A673 (cell line): ENCODE data around the gene TAC3.

Experiments
- EZH2 ChIP-seq: fragments of 200-600 bp; sonication (generic); IDR thresholded peaks from 2 replicates; pipeline ENCODE4 v1.6.1; 2017; ENCODE audit warnings: borderline replicate concordance, low read depth, mild to moderate bottlenecking, mixed read lengths, antibody characterized with exemption, low read length; ENCODE audit not compliant: poor library complexity, severe bottlenecking
- TF ChIP-seq, protein P1 (sequence below): fragments of 300-800, 200-600 bp; sonication (generic); conservative IDR thresholded peaks from 2 replicates; pipeline ENCODE4 v1.5.1; 2017; ENCODE audit warnings: low read depth, mild to moderate bottlenecking, antibody characterized with exemption, low read length, moderate library complexity, mixed read lengths

DNA sequence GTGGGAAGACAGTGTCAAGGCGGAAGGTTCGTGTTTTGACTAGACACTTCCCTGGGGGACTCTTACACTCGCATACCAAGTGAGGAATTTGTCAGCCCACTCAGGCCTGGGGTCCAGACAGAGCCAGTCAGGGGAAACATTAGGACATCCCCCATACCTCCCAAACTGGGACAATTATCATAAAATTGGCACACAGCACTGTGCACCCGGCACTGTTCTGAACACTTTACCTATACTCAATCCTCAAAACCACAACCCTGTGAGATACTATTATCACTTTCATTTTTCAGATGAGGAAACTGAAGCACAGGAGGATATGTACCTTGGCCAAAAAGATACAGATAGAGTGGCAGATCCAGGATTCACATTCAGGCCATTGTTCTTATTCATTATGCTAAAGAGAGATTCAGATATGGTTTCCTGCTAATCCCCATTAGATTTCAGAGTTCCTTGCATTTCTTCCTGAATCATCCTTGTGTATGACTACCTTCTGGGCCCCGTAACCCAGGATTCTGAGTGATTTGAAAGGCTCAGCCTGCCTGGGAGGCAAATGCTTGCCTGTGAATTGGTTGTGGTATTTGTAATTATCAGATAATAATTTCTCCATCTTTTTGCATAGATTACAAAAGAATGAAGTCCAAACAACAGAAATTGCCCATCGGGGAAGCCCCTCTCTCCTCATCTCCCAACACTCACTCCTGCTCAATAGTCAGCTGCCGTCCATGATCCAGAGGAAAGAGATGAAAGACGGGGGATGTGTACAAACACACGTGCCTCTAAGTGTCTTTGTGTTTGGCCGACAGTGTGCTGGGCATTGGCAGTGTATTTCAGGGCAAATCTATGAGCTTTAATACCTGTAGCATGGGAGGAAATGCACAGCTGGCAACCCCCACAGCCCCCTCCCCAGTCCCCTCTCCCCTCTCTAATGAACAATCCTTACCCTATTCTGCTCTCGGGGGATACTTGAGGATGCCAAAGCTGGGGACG lies 4.6 kb downstream of the TAC3 start:
- TF ChIP-seq, protein P1, sequence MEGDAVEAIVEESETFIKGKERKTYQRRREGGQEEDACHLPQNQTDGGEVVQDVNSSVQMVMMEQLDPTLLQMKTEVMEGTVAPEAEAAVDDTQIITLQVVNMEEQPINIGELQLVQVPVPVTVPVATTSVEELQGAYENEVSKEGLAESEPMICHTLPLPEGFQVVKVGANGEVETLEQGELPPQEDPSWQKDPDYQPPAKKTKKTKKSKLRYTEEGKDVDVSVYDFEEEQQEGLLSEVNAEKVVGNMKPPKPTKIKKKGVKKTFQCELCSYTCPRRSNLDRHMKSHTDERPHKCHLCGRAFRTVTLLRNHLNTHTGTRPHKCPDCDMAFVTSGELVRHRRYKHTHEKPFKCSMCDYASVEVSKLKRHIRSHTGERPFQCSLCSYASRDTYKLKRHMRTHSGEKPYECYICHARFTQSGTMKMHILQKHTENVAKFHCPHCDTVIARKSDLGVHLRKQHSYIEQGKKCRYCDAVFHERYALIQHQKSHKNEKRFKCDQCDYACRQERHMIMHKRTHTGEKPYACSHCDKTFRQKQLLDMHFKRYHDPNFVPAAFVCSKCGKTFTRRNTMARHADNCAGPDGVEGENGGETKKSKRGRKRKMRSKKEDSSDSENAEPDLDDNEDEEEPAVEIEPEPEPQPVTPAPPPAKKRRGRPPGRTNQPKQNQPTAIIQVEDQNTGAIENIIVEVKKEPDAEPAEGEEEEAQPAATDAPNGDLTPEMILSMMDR = no peak
- TF ChIP-seq EZH2 = no peak
